K562 (cell line): ENCODE results near the gene MRPL40. TPM values are rescaled to one million over a fixed set of nuclear protein-coding genes. Genes with fewer than 3 reads are reported as not detected.
A peak's percentile ranks its signal among the peaks of the same experiment; 100 is the strongest.

Experiments
- E2F1 ChIP-seq: sonication (generic); formaldehyde crosslinking; IDR thresholded peaks from 2 replicates; pipeline ENCODE4 v1.8.1; 2023; ENCODE audit warnings: mild to moderate bottlenecking, missing genetic modification reagents, moderate library complexity
- FOXK2 ChIP-seq, 2 experiments: fragments of 450-650 bp; IDR thresholded peaks in 1 of 2; conservative IDR thresholded peaks in 1 of 2; 2 replicates each; pipeline ENCODE4 v1.6.1; 2016; ENCODE audit warnings: low read depth in 2 of 2, mild to moderate bottlenecking in 1 of 2
- NBN ChIP-seq: fragments of 450-650 bp; IDR thresholded peaks from 2 replicates; pipeline ENCODE4 v1.6.1; 2016; ENCODE audit warnings: low read depth, mild to moderate bottlenecking
- ZNF354B ChIP-seq: fragments of 250-450 bp; sonication (Bioruptor Pico); IDR thresholded peaks from 2 replicates; pipeline ENCODE4 v1.4.0; 2020
- ZNF41 ChIP-seq: fragments of 250-450 bp; sonication (Bioruptor Pico); conservative IDR thresholded peaks from 2 replicates; pipeline ENCODE4 v1.4.0; 2020; ENCODE audit warnings: mild to moderate bottlenecking
- ZNF766 ChIP-seq: fragments of 200-800 bp; sonication (Bioruptor generic); conservative IDR thresholded peaks from 2 replicates; pipeline ENCODE4 v1.6.1; 2016; ENCODE audit warnings: missing genetic modification characterization, missing compliant biosample characterization
- polyA plus RNA-seq, 8 experiments: library from polyadenylated mRNA; depleted of rRNA in 4 of 8; stranded (reverse) in 5 of 8; unstranded in 3 of 8; fragments of >200 nt; fragmentation: Nextera tagmentation in 2 of 8; fragmentation: Illumina TruSeq in 1 of 8; extraction: Ambion mirVana in 2 of 8; extraction: Trizol in 1 of 8; gene quantifications; 2 replicates each; pipeline versions ENCODE4 v1.2.1 to v1.2.3, GENCODE V29; 2011 to 2014; ENCODE audit warnings: inconsistent platforms in 1 of 8, missing spikeins in 1 of 8
- total RNA-seq, 7 experiments: library from RNA; depleted of rRNA in 6 of 7; stranded (reverse); fragments of >200 nt in 6 of 7; fragmentation: Illumina TruSeq in 2 of 7; extraction: Trizol in 2 of 7; gene quantifications; 2 replicates each; pipeline versions ENCODE4 v1.2.1 to v1.2.3, GENCODE V29; 2011 to 2021; ENCODE audit warnings: low replicate concordance in 1 of 7
- TF ChIP-seq, protein P1 (sequence below), 2 experiments: fragments of 450-650 bp; IDR thresholded peaks; 2 replicates each; pipeline ENCODE4 v1.6.1; 2016; ENCODE audit warnings: mild to moderate bottlenecking in 2 of 2, borderline replicate concordance in 1 of 2, low read depth in 1 of 2, moderate library complexity in 1 of 2
- TF ChIP-seq, protein P2 (sequence below), 2 experiments: fragments of 450-650 bp; formaldehyde crosslinking in 1 of 2; IDR thresholded peaks; 2 replicates each; pipeline versions ENCODE4 v1.4.0 to v1.6.1; 2014 to 2020; ENCODE audit warnings: mild to moderate bottlenecking in 2 of 2, borderline replicate concordance in 1 of 2, low read depth in 1 of 2

Gene MRPL40
- total and polyA plus RNA-seq, 9 of the 15 experiments (the other 6 are each of a cell fraction or from before 2014, with no cell fraction given): 132 to 652 (median 208) TPM

DNA sequence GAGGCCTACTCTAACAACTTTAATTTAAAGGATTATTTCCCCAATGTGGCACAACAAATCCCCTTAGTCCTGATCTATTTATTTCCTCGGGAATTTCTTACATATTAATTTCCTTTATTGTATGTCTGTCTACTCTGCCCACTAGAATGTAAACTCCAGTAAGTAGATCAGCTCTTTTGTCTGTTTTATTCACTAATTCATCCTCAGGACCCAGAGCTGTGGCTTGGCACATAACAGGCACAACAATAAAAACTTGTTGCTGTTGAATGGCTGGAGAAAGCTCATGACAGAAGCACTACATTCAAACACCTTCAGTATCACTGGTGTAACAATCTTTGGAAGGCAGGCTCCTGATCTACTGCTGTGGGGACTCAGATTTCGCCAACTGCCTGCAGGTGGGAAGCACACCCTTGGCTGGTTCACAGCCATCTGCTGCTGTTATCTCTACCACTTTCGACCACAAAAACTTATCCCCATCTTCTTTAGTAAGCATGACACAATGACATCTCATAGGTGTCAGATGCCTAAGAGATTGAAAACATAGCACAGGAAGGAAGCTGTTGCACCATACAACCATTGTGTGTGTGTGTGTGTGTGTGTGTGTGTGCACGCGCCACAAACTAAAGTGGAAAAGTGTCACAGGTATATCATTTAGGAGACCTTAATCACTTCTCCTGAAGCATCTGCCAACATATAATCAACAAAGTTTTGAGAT, 12.7 kb upstream of the MRPL40 start (continued):
- TF ChIP-seq, protein P1, sequence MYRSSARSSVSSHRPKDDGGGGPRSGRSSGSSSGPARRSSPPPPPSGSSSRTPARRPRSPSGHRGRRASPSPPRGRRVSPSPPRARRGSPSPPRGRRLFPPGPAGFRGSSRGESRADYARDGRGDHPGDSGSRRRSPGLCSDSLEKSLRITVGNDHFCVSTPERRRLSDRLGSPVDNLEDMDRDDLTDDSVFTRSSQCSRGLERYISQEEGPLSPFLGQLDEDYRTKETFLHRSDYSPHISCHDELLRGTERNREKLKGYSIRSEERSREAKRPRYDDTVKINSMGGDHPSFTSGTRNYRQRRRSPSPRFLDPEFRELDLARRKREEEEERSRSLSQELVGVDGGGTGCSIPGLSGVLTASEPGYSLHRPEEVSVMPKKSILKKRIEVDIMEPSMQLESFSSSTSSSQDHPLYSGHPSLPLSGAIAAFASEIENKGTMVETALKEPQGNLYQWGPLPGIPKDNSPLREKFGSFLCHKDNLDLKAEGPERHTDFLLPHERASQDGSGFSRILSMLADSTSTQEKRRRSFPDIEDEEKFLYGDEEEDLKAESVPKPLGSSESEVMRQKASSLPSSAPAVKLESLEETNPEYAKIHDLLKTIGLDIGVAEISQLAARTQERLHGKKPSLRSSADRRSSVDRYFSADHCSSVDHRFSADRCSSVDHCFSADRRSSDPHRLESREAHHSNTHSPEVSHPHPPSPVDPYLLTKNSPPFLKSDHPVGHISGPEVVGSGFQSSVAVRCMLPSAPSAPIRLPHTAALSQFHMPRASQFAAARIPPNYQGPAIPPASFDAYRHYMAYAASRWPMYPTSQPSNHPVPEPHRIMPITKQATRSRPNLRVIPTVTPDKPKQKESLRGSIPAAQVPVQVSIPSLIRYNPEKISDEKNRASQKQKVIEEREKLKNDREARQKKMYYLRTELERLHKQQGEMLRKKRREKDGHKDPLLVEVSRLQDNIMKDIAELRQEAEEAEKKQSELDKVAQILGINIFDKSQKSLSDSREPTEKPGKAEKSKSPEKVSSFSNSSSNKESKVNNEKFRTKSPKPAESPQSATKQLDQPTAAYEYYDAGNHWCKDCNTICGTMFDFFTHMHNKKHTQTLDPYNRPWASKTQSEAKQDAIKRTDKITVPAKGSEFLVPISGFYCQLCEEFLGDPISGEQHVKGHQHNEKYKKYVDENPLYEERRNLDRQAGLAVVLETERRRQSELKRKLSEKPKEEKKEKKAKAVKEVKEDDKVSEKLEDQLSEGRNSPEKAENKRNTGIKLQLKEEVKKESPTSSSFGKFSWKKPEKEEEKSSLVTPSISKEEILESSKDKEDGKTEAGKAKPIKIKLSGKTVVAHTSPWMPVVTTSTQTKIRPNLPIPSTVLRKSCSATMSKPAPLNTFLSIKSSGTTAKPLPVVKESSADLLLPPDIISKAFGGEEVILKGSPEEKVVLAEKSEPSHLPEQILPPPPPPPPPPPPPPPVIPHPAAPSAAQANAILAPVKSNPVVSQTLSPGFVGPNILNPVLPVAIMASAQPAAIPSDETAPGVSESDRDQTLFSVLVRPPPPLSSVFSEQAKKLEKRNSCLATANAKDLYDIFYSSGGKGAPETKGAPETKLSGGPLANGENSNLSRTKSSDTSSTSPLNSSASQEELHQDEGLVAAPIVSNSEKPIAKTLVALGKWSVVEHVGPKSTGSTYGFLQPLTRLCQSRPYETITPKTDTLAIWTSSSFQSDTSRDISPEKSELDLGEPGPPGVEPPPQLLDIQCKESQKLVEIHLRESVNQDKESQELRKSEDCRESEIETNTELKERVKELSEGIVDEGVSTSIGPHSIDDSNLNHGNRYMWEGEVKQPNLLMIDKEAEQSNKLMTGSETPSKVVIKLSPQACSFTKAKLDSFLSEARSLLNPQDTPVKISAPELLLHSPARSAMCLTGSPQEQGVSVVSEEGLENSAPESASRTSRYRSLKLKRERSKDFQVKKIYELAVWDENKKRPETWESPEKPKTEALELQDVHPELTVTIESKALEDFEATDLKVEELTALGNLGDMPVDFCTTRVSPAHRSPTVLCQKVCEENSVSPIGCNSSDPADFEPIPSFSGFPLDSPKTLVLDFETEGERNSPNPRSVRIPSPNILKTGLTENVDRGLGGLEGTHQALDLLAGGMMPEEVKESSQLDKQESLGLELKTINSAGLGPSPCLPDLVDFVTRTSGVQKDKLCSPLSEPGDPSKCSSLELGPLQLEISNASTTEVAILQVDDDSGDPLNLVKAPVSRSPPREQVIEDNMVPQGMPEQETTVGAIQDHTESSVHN (IDR thresholded peaks at IDR 0.05; ENCODE audit: borderline replicate concordance in 1 of 2, low read depth in 1 of 2): 0 out of 4 replicates have a peak, but pooled peaks of 1 of the 2 experiments have one; percentile 1
- TF ChIP-seq NBN: peak; percentile 14; the same call in 1 of the 2 replicates
- peak; percentile 5; the same call in 1 of the 2 replicates for TF ChIP-seq ZNF354B (CRISPR knock-in tag)
- TF ChIP-seq, protein P2, sequence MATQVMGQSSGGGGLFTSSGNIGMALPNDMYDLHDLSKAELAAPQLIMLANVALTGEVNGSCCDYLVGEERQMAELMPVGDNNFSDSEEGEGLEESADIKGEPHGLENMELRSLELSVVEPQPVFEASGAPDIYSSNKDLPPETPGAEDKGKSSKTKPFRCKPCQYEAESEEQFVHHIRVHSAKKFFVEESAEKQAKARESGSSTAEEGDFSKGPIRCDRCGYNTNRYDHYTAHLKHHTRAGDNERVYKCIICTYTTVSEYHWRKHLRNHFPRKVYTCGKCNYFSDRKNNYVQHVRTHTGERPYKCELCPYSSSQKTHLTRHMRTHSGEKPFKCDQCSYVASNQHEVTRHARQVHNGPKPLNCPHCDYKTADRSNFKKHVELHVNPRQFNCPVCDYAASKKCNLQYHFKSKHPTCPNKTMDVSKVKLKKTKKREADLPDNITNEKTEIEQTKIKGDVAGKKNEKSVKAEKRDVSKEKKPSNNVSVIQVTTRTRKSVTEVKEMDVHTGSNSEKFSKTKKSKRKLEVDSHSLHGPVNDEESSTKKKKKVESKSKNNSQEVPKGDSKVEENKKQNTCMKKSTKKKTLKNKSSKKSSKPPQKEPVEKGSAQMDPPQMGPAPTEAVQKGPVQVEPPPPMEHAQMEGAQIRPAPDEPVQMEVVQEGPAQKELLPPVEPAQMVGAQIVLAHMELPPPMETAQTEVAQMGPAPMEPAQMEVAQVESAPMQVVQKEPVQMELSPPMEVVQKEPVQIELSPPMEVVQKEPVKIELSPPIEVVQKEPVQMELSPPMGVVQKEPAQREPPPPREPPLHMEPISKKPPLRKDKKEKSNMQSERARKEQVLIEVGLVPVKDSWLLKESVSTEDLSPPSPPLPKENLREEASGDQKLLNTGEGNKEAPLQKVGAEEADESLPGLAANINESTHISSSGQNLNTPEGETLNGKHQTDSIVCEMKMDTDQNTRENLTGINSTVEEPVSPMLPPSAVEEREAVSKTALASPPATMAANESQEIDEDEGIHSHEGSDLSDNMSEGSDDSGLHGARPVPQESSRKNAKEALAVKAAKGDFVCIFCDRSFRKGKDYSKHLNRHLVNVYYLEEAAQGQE (IDR thresholded peaks at IDR 0.05; ENCODE audit: borderline replicate concordance): no peak
- TF ChIP-seq, protein P2 (CRISPR knock-in tag; IDR thresholded peaks at IDR 0.05; ENCODE audit: low read depth): no peak
- 0 out of 2 replicates have a peak, but pooled peaks have one; percentile 27 for TF ChIP-seq ZNF41
- TF ChIP-seq ZNF766 (CRISPR knock-in tag): peak; percentile 95
- peak; percentile 33 to 65; a peak in 3 of 4 replicates for TF ChIP-seq FOXK2 (conservative IDR thresholded peaks at IDR 0.05 in 1 of 2, IDR thresholded peaks at IDR 0.05 in 1 of 2; ENCODE audit: low read depth in 2 of 2)
- peak; percentile 54; the same call in 1 of the 2 replicates for TF ChIP-seq E2F1 (CRISPR knock-in tag)
